ENCODE results near the gene JMJD8. TPM values are rescaled to one million over a fixed set of nuclear protein-coding genes. Genes with fewer than 3 reads are reported as not detected.

Gene JMJD8
- total and polyA plus RNA-seq, 9 of the 15 experiments (the other 6 are each of a cell fraction or from before 2014, with no cell fraction given) = 1.2 to 50.6 (median 29.3) TPM

- TF ChIP-seq ZBTB1 (CRISPR knock-in tag; IDR thresholded peaks at IDR 0.05; ENCODE audit: borderline replicate concordance, low read depth) (0 out of 2 replicates have a peak, but pooled peaks have one; percentile 11), KLF1 (tag; IDR thresholded peaks at IDR 0.05) (peak; percentile 88), THAP12 (CRISPR knock-in tag; IDR thresholded peaks at IDR 0.05) (peak; percentile 80), NR3C1 (CRISPR knock-in tag; IDR thresholded peaks at IDR 0.05) (peak; percentile 38; the same call in 1 of the 2 replicates), ZNF639 (CRISPR knock-in tag; conservative IDR thresholded peaks at IDR 0.05 in 1 of 2, IDR thresholded peaks at IDR 0.05 in 1 of 2) (peak in 1 of 2 experiments; percentile 67; a peak in 2 of 4 replicates), ZFP1 (CRISPR knock-in tag; IDR thresholded peaks at IDR 0.05) (no peak), EHMT2 (IDR thresholded peaks at IDR 0.05) (no peak), MBD2 (IDR thresholded peaks at IDR 0.05; ENCODE audit: borderline replicate concordance, low read depth) (no peak; the same call in 1 of the 2 replicates), E2F5 (CRISPR knock-in tag; IDR thresholded peaks at IDR 0.05) (0 out of 2 replicates have a peak, but pooled peaks have one; percentile 70), RAD51 (IDR thresholded peaks at IDR 0.05; ENCODE audit: borderline replicate concordance, low read depth) (no peak), U2AF1 (optimal IDR thresholded peaks at IDR 0.05; ENCODE audit: low read depth, low read length) (peak; percentile 72), NELFE (IDR thresholded peaks at IDR 0.05; ENCODE audit: insufficient read depth, insufficient read length) (no peak), TFAP4 (CRISPR knock-in tag; IDR thresholded peaks at IDR 0.05; ENCODE audit: borderline replicate concordance) (peak; percentile 47; the same call in 1 of the 2 replicates), RB1 (IDR thresholded peaks at IDR 0.05; ENCODE audit: low read depth) (peak; percentile 85), NONO (IDR thresholded peaks at IDR 0.05; ENCODE audit: low read depth in 2 of 2, low read length in 1 of 2) (peak; percentile 86 to 95), MECOM (CRISPR knock-in tag; IDR thresholded peaks at IDR 0.05) (no peak), ZNF764 (CRISPR knock-in tag; IDR thresholded peaks at IDR 0.05; ENCODE audit: low read depth) (no peak), PREB (CRISPR knock-in tag; IDR thresholded peaks at IDR 0.05) (no peak), KHSRP (IDR thresholded peaks at IDR 0.05) (no peak), ZNF253 (CRISPR knock-in tag; conservative IDR thresholded peaks at IDR 0.05) (no peak)
These were observed 37.0 kb upstream of the JMJD8 start, which contains the start of gene ANTKMT (continued) for GRCh38 chr16:720990-721764.

Data from K562 (cell line).